ENCODE data around the gene FAM234A. TPM values are rescaled to one million over a fixed set of nuclear protein-coding genes. Genes with fewer than 3 reads are reported as not detected.

The FAM234A gene
- total RNA-seq, 1 experiment from 2014 or later: 72.4 TPM

GRCh38 chr16:272633-273546, 38.3 kb downstream of the FAM234A start:
- POLR2A ChIA-PET (ENCODE audit: low non-redundant PET): no interaction called here
- CTCF ChIA-PET: no interaction called here
- Histone ChIP-seq H3K9me3 (ENCODE audit: low read depth, low read length, poor library complexity, severe bottlenecking) (no peaks in the 10 kb centered on the region), H3K36me3 (ENCODE audit: insufficient read depth, low read length, poor library complexity, severe bottlenecking) (no peaks in the 10 kb centered on the region), H3K4me3 (ENCODE audit: low read depth, low read length, poor library complexity, severe bottlenecking) (no peak overlapping the region), H3K4me1 (ENCODE audit: insufficient read depth, low read length, poor library complexity, severe bottlenecking) (no peaks in the 10 kb centered on the region), H3K27me3 (replicated peaks; ENCODE audit: insufficient read depth, low read depth, low read length, poor library complexity) (peaks cover 19% of the 10 kb centered on the region), H3K27ac (ENCODE audit: low read depth, low read length, poor library complexity, severe bottlenecking) (no peak overlapping the region)
- intact Hi-C loops (cut with micrococcal nuclease; ENCODE audit: unreplicated experiment): no loop called here
- DNase-seq (ENCODE audit: low spot score): no peak
- TF ChIP-seq CTCF (conservative IDR thresholded peaks at IDR 0.05; ENCODE audit: low read depth, low read length) (no peak), EZH2 (IDR thresholded peaks at IDR 0.05; ENCODE audit: borderline replicate concordance, low read depth, low read length, poor library complexity, severe bottlenecking) (no peak)
- no TSS peak for BruUV-seq (replicated peaks)

- ChIA-PET POLR2A (ENCODE audit: low non-redundant PET) (no interaction called here), CTCF (no interaction called here)
- Histone ChIP-seq H3K4me1 (ENCODE audit: insufficient read depth, low read length, poor library complexity, severe bottlenecking) (no peaks in the 10 kb centered on the region), H3K27me3 (replicated peaks; ENCODE audit: insufficient read depth, low read depth, low read length, poor library complexity) (peaks cover 19% of the 10 kb centered on the region), H3K9me3 (ENCODE audit: low read depth, low read length, poor library complexity, severe bottlenecking) (no peaks in the 10 kb centered on the region), H3K27ac (ENCODE audit: low read depth, low read length, poor library complexity, severe bottlenecking) (no peak overlapping the region), H3K4me3 (ENCODE audit: low read depth, low read length, poor library complexity, severe bottlenecking) (no peak overlapping the region), H3K36me3 (ENCODE audit: insufficient read depth, low read length, poor library complexity, severe bottlenecking) (no peaks in the 10 kb centered on the region)
- no TSS peak for BruUV-seq (replicated peaks)
- TF ChIP-seq EZH2 (IDR thresholded peaks at IDR 0.05; ENCODE audit: borderline replicate concordance, low read depth, low read length, poor library complexity, severe bottlenecking) (no peak), CTCF (conservative IDR thresholded peaks at IDR 0.05; ENCODE audit: low read depth, low read length) (no peak)
- DNase-seq (ENCODE audit: low spot score): no peak
- intact Hi-C loops (cut with micrococcal nuclease; ENCODE audit: unreplicated experiment): no loop called here
Measured at GRCh38 chr16:273547-274421, 39.2 kb downstream of the FAM234A start.

- H3K27ac ChIP-seq (ENCODE audit: low read depth, low read length, poor library complexity, severe bottlenecking): no peak overlapping the region
- no TSS peak for BruUV-seq (replicated peaks)
- intact Hi-C loops (cut with micrococcal nuclease; ENCODE audit: unreplicated experiment): no loop called here
- peak overlapping the region; percentile 25 for H3K4me3 ChIP-seq (ENCODE audit: low read depth, low read length, poor library complexity, severe bottlenecking)
- ChIA-PET POLR2A (ENCODE audit: low non-redundant PET) (no interaction called here), CTCF (no interaction called here)
- no peaks in the 10 kb centered on the region for H3K9me3 ChIP-seq (ENCODE audit: low read depth, low read length, poor library complexity, severe bottlenecking)
- H3K4me1 ChIP-seq (ENCODE audit: insufficient read depth, low read length, poor library complexity, severe bottlenecking): no peaks in the 10 kb centered on the region
- peak; percentile 61 for TF ChIP-seq EZH2 (IDR thresholded peaks at IDR 0.05; ENCODE audit: borderline replicate concordance, low read depth, low read length, poor library complexity, severe bottlenecking)
- TF ChIP-seq CTCF (conservative IDR thresholded peaks at IDR 0.05; ENCODE audit: low read depth, low read length): no peak
- H3K27me3 ChIP-seq (replicated peaks; ENCODE audit: insufficient read depth, low read depth, low read length, poor library complexity): peaks cover 23% of the 10 kb centered on the region
- no peaks in the 10 kb centered on the region for H3K36me3 ChIP-seq (ENCODE audit: insufficient read depth, low read length, poor library complexity, severe bottlenecking)
- DNase-seq (ENCODE audit: low spot score): no peak
Measured at GRCh38 chr16:275041-275641, 40.5 kb downstream of the FAM234A start.

Data from A673 (cell line).